GM18502 (cell line): ENCODE results near the gene LMNTD1.
"Not testable (repeated sequence)": the region's sequence is repeated elsewhere in the genome, so short reads cannot be mapped to it uniquely, and the experiment has no call there.

Experiments
- ATAC-seq: cut with Tn5 transposase; IDR thresholded peaks from one replicate; pipeline ENCODE4 v1.9.1; 2021; ENCODE audit warnings: mild to moderate bottlenecking; ENCODE audit not compliant: unreplicated experiment, poor library complexity

The LMNTD1 gene

DNA sequence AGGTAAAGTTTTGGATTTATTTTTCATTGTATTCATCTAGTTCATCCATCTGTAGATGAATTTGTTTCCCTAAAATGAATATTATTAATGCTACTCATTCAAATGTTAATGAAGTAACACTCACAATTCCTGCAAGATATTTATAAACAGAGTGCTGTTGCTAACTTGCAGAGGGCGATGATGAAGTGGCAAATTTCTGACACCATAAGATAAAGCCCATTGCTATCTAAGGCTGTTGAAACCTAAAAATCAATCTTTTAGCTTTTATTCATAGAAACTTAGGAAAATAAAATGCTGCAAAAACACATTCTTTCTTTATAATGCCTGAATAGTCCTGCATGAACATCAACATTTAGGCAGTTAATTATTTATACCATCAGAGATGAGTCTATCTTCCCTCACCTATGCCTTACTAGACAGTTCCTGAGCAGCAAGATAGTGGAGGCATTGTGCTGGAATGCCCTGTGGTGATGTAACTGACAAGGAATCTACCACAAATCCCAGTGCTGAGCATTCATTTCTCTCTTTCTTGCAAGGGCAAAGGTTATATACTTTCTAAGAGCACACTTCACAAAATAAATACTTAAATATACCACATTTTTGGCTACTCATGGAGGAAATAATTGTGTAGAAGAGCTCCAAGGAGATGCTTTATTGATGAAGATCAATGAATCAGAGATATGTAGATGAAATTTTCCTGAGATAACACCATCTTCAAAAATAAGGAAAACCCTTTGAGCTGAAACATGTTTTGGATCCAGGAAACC is 57.6 kb downstream of the LMNTD1 start:
- ATAC-seq, result no peak

DNA sequence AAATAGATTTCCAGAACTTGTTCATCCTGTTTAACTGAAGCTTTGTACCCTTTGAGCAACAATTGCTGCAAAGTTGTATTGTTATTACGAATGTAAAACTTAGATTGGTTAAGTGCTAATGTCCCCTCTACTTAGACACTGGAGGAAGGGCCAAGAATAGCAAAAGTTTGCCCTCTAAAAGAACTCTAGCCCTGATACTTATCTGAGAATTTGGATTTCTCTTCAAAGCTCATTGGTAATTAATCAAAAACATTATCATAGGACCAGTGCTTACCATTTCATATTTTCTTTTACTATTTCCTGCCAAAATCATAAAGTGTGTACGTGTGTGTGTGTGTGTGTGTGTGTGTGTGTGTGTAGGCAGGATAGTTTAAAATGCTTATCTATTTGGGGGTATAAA is 58.2 kb downstream of the LMNTD1 start:
- ATAC-seq, result no peak

DNA sequence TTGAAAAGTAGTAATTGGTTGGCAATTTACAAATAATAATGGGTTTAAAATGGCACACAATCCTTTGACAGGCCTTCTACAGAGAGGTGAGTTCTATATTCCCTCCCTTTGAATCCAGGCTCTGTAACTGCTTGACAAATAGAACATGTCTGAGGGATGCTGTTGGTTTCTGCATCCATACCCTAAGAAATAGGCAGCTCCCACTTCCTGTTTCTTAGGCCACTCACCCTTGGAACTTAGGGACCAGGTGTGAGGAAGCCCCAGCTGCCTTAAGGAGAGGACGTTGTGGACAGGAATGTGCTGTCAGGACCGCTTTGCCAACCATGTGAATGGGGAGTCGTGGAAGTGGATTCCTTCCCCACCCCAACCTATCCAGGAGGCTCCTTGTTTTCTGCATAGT is 59.4 kb downstream of the LMNTD1 start:
- no peak for ATAC-seq

DNA sequence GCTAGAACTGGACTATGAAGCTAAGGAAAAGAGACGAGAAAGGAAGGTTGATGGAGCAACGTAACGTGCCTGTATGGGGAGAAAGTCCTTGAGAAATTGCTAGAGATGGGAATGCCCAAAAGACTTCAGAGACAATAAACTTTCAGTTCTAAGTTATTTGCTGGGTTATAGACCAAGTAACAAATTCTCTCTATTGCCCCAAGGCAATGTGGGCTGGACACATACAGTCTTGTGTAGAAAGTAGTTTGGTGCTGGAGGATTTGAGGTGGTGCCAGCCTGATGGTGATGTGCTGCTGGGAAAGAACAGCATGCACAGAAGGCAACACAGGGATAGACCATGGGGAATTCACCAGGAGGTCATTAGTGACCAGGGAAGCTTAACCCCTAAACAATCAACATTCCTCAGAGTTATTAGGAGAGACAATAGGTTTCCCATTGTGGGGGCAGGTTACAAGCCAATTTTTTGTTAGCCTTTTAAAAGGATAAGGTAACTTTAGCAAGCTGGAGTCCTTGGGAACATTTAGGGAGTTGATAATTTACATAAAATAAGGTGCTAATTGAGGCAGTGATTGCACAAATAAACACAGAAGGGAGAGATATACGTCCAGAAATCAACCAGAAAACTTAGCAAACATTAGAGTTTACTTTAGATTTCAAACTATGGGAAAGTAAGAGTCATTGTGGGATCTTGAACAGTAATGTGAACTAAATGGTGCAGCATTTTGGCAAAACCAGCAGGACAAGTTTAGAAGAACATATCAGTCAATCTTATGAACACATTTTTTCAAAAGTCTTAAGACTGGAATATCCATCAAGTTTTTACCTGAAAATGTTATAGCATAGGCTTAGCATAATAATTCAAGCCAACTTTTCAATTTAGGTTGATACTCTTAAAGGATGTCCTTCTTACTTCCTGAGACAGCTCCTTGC is 61.4 kb downstream of the LMNTD1 start:
- no peak for ATAC-seq

DNA sequence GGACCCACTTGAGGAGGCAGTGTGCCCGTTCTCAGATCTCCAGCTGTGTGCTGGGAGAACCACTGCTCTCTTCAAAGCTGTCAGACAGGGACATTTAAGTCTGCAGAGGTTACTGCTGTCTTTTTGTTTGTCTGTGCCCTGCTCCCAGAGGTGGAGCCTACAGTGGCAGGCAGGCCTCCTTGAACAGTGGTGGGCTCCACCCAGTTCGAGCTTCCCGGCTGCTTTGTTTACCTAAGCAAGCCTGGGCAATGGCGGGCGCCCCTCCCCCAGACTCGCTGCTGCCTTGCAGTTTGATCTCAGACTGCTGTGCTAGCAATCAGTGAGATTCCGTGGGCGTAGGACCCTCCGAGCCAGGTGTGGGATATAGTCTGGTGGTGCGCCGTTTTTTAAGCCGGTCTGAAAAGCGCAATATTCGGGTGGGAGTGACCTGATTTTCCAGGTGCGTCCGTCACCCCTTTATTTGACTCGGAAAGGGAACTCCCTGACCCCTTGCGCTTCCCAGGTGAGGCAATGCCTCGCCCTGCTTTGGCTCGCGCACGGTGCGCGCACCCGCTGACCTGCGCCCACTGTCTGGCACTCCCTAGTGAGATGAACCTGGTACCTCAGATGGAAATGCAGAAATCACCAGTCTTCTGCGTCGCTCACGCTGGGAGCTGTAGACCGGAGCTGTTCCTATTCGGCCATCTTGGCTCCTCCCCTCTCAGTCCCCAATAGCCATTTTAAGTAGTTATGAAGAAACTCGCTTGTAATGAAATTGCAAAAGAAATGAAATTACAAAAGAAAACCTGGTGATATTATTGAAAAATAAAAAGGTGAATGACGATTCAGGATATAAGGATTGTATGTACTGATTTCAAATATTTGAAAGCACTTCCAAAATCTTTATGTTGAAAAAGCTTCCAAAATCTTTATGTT is 63.9 kb downstream of the LMNTD1 start:
- not testable (repeated sequence) for ATAC-seq

DNA sequence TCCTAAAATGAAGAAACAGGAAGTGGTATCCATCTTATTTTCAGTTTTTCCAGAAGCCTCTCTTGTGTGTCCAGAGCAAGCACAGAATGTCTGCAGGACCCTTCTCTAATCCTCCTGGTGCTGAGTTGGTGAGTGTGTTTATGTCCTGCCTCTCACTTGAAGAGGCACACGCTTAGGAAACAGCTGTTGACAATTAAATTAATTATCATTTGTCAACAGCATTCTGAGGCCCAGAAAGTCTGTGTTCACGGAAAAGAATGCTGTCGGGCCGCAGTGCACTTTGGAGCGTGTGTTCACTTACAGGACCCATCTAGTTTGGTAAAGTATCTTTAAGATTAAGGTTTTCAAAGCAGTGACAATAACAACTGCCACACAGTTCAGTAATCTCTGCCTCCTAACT is 70.5 kb downstream of the LMNTD1 start:
- no peak for ATAC-seq

DNA sequence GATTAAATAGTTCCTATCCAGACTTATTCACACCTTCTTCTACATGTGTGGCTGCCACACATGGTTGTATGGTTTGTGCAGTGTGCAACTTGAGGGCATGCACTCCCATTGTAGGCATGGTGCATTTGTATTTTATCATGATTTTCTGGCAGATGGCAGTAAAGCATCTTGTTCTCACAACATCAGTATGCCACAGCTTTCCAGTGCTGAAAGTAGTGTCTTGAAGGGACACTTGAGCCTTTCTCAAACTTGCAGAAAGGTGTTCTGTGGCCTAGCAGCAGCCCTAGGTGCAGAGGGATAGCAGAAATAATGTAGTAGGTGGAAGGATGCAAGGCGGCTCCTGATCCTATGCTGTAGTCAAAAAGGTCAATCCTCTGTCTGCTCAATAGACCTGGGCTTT is 72.9 kb downstream of the LMNTD1 start:
- no peak for ATAC-seq

DNA sequence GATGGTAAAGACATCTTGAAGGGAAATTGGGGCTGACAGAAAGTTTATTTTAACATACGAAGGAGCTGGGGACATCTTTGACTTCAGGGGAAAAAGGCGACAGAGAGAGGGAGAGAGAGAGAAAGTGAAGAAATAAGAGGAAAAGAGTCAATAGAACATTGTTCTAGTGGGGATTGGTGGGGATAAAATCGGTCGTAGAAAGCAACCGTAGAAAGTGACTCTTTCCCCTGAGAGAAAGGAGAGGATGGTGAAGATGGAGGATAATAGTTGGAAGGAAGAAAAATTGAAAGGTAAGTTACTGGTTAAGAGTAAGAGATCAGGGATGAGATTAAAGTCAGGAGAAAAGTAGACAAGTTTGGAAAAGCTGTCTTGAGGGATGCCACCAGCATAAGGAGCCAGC is 75.9 kb downstream of the LMNTD1 start:
- ATAC-seq, result no peak

DNA sequence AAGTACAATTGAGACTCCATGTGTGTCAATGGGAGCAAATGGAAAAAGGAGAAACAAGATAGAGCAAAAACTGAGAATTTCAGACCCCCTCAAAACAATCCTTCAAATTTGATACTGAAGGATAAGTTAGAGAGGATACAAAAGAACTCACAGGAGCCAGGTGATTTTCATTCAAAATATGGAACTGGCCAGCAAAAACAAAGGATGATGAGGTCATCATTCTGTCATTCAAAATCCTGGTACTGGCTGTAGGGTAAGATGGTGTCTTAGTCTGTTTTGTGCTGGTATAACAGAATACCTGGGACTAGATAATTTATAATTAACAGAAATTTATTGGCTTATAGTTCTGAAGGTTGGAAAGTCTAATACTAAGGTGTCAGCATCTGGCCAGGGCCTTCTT is 80.6 kb downstream of the LMNTD1 start:
- ATAC-seq, result no peak

DNA sequence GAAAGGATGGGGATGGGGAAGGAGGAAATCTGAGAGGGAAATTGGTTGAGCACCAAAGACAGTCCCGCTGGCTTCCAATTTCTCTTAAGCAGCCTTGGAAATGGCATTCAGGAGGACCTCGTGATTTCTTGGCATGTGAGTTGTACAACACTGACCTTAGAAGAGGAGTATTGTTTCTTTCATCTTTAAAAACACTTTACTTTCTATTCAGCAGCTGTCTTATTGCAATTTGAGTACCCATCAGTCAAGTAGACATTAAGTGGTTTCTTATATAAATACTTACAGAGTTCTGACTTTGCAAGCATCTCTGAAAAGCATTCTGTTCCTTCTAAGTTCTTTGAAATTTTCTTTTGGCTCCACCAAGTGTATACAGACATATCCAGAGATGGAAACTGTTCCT is 83.2 kb downstream of the LMNTD1 start:
- ATAC-seq, result no peak

DNA sequence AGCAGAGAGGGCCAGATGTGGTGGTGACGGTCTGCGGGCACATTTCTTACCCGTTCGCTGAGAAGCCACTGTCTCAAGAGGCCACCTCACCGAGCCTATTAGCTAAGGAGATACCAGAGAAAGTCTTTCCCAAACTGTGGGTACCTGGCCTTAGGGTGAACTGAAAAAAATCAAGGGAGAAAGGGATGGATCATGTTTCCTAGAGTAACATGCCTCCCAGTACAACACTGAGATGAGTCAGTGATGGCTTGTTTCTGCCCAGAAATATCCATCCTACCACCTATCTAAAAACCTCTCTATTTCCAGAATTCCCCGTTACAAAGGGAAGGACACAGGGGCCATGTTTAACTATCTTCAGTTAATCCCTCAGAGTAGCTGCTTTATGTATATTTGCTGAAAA is 83.7 kb downstream of the LMNTD1 start:
- ATAC-seq, result no peak

DNA sequence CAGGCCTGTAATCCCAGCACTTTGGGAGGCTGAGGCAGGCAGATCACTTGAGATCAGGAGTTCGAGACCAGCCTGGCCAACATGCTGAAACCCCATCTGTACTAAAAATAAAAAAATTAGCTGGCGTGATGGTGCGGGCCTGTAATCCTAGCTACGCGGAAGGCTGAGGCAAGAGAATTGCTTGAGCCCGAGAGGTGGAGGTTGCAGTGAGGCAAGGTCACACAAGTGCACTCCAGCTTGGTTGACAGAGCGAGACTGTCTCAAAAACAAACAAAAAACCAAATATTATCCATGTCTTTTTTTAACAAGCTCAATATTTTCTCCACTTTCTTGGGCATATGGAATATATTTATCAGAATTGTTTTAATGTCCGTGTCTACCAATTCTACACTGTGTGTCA is 89.6 kb downstream of the LMNTD1 start:
- ATAC-seq, result no peak

DNA sequence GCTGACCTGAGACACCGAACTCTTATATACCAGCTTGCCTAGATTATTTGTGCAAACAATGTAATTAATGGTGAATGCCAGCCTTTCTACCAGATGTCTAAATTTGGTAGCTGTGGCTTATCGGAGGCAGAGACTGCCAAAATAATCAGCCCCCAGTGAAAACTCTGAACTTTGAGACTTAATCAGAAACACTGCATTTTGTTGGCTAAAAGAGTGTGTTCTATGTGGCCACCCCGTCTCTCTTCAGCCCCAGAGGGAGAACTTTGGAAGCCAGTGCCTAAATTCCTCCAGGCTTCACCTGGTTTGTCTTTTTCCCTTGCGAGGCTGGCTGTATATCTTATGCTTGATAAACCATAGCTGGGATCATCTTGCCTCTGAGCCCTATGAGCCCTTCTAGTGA is 90.1 kb downstream of the LMNTD1 start:
- no peak for ATAC-seq

DNA sequence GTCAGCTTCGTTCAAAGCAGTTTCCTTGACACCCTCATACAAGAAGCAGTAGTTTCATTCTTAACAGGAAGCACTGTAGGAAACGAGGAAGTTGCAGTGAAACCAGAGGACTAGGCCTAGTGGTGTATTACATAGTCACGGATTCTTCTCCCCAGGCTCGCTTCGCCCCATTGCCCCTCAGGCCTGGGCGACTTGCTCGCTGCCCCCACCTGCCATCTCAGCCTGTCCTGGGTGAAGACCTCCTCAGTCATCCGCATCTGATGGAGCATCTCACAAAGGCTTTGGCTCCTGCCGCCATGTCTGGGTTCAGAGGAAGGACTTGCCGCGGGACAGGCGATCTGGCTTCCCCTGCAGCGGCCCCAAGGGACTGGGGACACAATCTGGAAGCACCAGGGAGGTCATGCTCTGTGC is 93.5 kb downstream of the LMNTD1 start:
- peak; percentile 93 for ATAC-seq

DNA sequence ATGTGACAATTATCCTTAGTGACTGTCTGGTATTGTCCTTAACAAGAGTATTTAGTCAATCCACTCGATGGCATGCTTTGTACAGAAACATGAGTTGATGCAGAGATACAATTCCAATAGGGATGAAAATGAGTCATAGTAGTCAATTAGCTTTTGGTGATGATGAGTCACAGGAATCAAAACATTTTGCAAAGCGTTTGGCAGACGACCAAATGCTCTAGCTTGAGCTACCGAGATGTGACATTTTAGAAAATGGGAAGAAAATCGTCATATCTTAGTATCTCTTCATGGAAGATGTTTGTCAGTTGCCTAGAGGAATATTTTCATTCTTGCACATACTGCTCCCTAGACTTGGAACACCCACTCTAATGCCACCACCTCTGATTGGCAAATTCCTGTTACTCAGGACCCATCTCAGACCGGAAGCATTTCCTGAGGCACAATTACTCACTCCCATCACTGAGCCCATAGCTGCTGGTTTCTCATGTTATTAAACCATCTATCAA is 95.0 kb downstream of the LMNTD1 start:
- ATAC-seq, result no peak

DNA sequence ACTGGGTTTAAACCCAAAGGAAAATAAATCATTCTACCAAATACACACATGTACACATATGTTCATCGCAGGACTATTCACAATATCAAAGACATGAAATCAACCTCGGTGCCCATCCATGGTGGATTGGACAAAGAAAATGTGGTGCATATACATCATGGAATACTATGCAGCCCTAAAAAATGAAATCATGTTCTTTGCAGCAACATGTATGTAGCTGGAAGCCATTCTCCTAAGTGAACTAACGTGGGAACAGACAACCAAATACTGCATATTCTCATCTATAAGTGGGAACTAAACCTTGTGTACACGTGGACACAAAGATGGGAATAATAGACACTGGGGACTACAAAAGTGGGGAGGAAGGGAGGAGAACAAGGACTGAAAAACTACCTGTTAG is 96.6 kb downstream of the LMNTD1 start:
- ATAC-seq, result no peak

DNA sequence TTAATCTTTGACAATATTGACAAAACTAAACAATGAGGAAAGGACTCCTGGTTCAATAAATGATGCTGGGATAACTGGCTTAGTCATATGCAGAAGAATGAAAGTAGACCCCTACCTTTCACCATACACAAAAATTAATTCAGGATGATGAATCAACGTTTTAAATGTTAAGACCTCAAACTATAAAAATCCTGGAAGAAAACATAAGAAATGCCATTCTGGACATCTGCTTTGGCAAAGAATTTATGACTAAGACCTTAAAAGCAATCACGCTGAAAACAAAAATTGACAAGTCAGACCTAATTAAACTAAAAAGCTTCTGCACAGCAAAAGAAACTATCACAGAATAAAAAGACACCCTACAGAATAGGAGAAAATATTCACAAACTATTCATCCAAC is 97.4 kb downstream of the LMNTD1 start:
- ATAC-seq, result no peak

DNA sequence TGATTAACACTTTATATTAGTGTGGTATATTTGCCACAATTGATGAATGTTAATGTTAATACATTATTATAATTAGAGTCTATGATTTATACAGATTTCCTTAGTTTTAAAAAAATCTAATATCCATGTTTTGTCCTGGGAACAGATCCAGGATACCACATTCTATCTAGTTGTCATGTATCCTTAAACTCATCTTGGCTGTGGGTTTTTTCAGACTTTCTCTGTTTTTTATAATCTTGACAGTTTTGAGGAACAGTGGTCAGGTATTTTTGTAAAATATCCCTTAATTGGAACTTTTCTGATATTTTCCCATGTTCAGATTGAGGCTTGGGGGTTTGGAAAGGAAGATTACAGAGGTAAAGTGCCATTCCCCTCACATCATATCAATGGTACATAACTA is 104.1 kb downstream of the LMNTD1 start:
- no peak for ATAC-seq

DNA sequence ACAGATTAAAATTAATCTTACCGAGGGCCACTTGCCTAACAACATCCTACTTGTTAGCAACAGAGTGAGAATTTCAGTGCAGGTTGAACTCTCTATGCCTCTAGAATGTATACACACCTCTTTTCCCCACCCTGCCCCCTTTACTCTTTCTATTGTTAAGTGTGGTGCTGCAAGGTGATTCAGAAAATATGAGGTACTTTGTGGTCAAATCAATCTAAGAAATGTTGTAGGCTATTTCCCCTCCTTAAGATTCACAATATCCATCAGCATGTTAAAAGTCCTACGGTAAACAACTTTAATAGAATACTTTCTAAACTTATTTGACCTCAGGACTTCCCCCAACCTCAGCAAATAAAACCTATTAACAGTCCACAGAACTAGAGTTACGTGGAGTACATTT is 106.0 kb downstream of the LMNTD1 start:
- no peak for ATAC-seq

DNA sequence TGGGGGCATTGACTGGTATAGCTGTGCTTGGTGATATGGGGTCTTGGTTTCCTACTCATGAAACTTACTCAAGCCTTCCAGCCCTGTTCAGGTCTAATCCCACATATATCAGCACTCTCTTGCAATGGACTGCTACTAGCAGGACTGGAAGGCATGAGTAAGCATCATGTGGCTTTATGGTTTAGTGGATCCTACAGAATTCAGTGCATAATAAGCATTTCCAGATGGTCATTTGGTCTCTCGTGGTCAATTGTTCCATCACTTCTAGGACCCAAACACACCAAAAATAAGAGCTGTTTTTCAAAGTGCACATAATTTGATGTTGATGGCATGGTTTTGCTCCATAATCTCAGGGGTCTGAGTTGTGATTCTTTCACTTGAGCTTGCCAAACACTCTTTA is 114.4 kb downstream of the LMNTD1 start:
- no peak for ATAC-seq
